HG03196 (cell line): ENCODE results near the gene PRC1.

Source experiments
- ATAC-seq: cut with Tn5 transposase; IDR thresholded peaks from one replicate; pipeline ENCODE4 v1.9.1; 2021; ENCODE audit not compliant: unreplicated experiment

Gene PRC1

GRCh38 chr15:90989040-90989768 is 5.1 kb downstream of the PRC1 start:
- no peak for ATAC-seq

- ATAC-seq: no peak
Measured at GRCh38 chr15:90988296-90988695, 6.0 kb downstream of the PRC1 start.

GRCh38 chr15:90987561-90988141 is 6.7 kb downstream of the PRC1 start:
- no peak for ATAC-seq

GRCh38 chr15:90986790-90987507 is 7.4 kb downstream of the PRC1 start:
- no peak for ATAC-seq

- peak; percentile 37 for ATAC-seq
Measured at GRCh38 chr15:90982135-90982534, 12.2 kb downstream of the PRC1 start.

- ATAC-seq: peak; percentile 55
Measured at GRCh38 chr15:90981681-90982080, 12.7 kb downstream of the PRC1 start.

- no peak for ATAC-seq
Measured at GRCh38 chr15:90979582-90979981, 14.8 kb downstream of the PRC1 start.

GRCh38 chr15:90974216-90974615 is 20.1 kb downstream of the PRC1 start:
- ATAC-seq: no peak

- ATAC-seq: no peak
Measured at GRCh38 chr15:90972133-90972532, 22.2 kb downstream of the PRC1 start.

- no peak for ATAC-seq
Measured at GRCh38 chr15:90970274-90970673, 24.1 kb downstream of the PRC1 start.

- no peak for ATAC-seq
Measured at GRCh38 chr15:90968434-90968833, 25.9 kb downstream of the PRC1 start.

GRCh38 chr15:90967206-90967605 is 27.1 kb downstream of the PRC1 start:
- ATAC-seq: no peak

GRCh38 chr15:90966262-90966661 is 28.1 kb downstream of the PRC1 start:
- no peak for ATAC-seq

GRCh38 chr15:90962021-90962420 is 32.3 kb downstream of the PRC1 start:
- no peak for ATAC-seq

- no peak for ATAC-seq
Measured at GRCh38 chr15:90960298-90961091, 33.8 kb downstream of the PRC1 start.

GRCh38 chr15:90959894-90960293 is 34.4 kb downstream of the PRC1 start:
- no peak for ATAC-seq

GRCh38 chr15:90959028-90959595 is 35.2 kb downstream of the PRC1 start:
- ATAC-seq: no peak

GRCh38 chr15:90957791-90958190 is 36.5 kb downstream of the PRC1 start:
- no peak for ATAC-seq

- ATAC-seq: no peak
Measured at GRCh38 chr15:90957031-90957790, 37.1 kb downstream of the PRC1 start.

GRCh38 chr15:90956274-90957030 is 37.9 kb downstream of the PRC1 start:
- no peak for ATAC-seq
